Measurements from ENCODE around the gene KCNIP3. TPM values are rescaled to one million over a fixed set of nuclear protein-coding genes. Genes with fewer than 3 reads are reported as not detected.
A peak's percentile ranks its signal among the peaks of the same experiment; 100 is the strongest.
"Not testable (repeated sequence)": the region's sequence is repeated elsewhere in the genome, so short reads cannot be mapped to it uniquely, and the experiment has no call there.

The KCNIP3 gene
- total RNA-seq, 1 donor from 2014 or later = 4.9 TPM

- peak; percentile 50 for DNase-seq (ENCODE audit: low read depth)
Observed at GRCh38 chr2:95403204-95403721, 106.1 kb downstream of the KCNIP3 start.

- not testable (repeated sequence) for DNase-seq (ENCODE audit: low read depth)
Observed at GRCh38 chr2:95403824-95404223, 106.7 kb downstream of the KCNIP3 start.

- DNase-seq (ENCODE audit: low read depth) = not testable (repeated sequence)
Observed at GRCh38 chr2:95404676-95405075, 107.5 kb downstream of the KCNIP3 start.

GRCh38 chr2:95411239-95411638 is 114.1 kb downstream of the KCNIP3 start:
- peak; percentile 66 for DNase-seq (ENCODE audit: low read depth)

- peak; percentile 91 for DNase-seq (ENCODE audit: low read depth)
Observed at GRCh38 chr2:95414015-95414594, 117.0 kb downstream of the KCNIP3 start.

- DNase-seq (ENCODE audit: low read depth) = not testable (repeated sequence)
Observed at GRCh38 chr2:95415138-95415537, 118.0 kb downstream of the KCNIP3 start.

- not testable (repeated sequence) for DNase-seq (ENCODE audit: low read depth)
Observed at GRCh38 chr2:95415561-95415960, 118.4 kb downstream of the KCNIP3 start.

GRCh38 chr2:95427196-95427867 is 130.2 kb downstream of the KCNIP3 start:
- DNase-seq (ENCODE audit: low read depth) = not testable (repeated sequence)

- DNase-seq (ENCODE audit: low read depth) = not testable (repeated sequence)
Observed at GRCh38 chr2:95429748-95430467, 132.8 kb downstream of the KCNIP3 start.

GRCh38 chr2:95433373-95433772 is 136.2 kb downstream of the KCNIP3 start:
- not testable (repeated sequence) for DNase-seq (ENCODE audit: low read depth)

GRCh38 chr2:95433973-95434372 is 136.8 kb downstream of the KCNIP3 start:
- DNase-seq (ENCODE audit: low read depth) = not testable (repeated sequence)

GRCh38 chr2:95434507-95435076 is 137.4 kb downstream of the KCNIP3 start:
- peak; percentile 64 for DNase-seq (ENCODE audit: low read depth)

GRCh38 chr2:95435162-95435871 is 138.2 kb downstream of the KCNIP3 start:
- DNase-seq (ENCODE audit: low read depth) = not testable (repeated sequence)

Other genes with a start within 250 kb of the KCNIP3 start
- 57.6 and 78.6 TPM in 2 replicates for gene MRPS5, start 175.5 kb upstream of the KCNIP3 start, total RNA-seq
- gene ZNF514, start 137.5 kb upstream of the KCNIP3 start, total RNA-seq = 12.2 and 12.3 TPM in 2 replicates
- 9.4 and 9.6 TPM in 2 replicates for gene ZNF2, start 131.5 kb upstream of the KCNIP3 start, total RNA-seq
- 4.5 and 5.9 TPM in 2 replicates for gene ZNF892, start 89.8 kb upstream of the KCNIP3 start, total RNA-seq
- 0.64 and 0.83 TPM in 2 replicates for gene PROM2, start 22.9 kb upstream of the KCNIP3 start, total RNA-seq
- 35.1 and 37.6 TPM in 2 replicates for gene FAHD2A, start 105.4 kb downstream of the KCNIP3 start, total RNA-seq
- gene TRIM43B, start 187.4 kb downstream of the KCNIP3 start, total RNA-seq = not detected in 2 replicates